Measurements from ENCODE around the gene REXO1.
A peak's percentile ranks its signal among the peaks of the same experiment; 100 is the strongest.
"Not testable (repeated sequence)": the region's sequence is repeated elsewhere in the genome, so short reads cannot be mapped to it uniquely, and the experiment has no call there.

The REXO1 gene

DNA sequence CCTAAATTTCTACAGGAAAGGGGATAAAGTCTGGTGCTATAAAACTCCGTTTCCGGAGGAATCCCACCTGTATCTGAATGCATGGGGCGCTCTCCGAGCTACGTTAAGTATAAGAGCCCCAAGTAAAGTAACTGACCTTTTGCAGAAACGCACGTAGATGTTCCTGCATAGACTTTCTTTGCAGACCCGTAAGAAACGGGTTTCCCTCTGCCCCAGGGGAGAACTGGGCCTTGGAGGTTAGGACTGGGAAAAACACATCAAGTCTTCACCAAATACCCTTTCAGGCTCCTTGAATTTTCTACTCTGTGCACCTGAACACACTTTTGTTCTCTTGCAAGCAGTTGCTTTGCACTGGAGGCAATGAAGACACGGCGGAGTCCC, 27.0 kb upstream of the REXO1 start:
- DNase-seq: not testable (repeated sequence)

- no peak for DNase-seq
These were observed 26.4 kb upstream of the REXO1 start for GRCh38 chr19:1874554-1875185.

DNA sequence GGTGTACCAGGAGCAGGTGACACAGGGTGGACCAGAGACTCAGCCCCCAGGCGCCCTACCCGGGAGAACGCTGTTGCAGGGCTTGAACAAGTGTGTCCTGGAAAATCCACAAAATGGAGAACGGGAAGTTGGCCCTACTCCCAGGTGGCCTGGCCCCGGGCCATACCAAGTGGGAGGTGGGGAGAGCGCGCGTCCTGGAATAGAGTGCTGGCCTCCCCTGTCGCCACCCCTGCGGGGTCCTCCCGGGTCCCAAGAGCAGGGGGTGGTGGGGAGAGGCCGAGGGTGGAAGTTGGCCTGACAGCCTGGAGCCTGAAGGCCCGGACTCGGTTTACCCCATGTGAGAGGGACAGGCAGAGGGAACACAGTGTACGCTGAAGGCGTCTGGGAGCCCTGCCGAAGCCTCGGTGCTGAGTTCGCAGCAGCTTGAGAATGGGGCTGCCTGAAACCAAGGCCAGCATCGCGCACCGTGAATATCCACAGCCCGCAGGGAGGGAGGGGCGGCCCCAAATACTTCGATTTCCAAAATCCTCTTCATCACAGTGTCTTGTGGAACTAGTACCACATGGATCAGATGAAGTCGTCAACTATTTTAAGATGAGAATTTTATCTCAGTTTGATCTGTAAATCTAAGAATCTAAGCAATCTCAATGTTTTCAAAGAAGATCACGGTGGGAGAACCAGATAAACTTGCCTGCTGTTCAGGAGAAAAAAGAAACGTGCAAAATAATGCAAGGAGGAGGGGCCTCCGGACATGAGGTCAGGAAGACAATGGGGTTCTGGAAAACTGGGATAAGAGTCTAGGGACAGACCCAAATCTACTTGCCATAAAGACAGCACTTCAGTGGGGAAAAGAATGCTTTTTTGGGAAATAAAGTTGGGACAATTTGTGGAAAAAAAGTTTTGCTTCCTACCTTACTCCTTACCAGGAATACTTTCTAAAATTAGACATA, 25.5 kb upstream of the REXO1 start:
- DNase-seq: no peak

DNA sequence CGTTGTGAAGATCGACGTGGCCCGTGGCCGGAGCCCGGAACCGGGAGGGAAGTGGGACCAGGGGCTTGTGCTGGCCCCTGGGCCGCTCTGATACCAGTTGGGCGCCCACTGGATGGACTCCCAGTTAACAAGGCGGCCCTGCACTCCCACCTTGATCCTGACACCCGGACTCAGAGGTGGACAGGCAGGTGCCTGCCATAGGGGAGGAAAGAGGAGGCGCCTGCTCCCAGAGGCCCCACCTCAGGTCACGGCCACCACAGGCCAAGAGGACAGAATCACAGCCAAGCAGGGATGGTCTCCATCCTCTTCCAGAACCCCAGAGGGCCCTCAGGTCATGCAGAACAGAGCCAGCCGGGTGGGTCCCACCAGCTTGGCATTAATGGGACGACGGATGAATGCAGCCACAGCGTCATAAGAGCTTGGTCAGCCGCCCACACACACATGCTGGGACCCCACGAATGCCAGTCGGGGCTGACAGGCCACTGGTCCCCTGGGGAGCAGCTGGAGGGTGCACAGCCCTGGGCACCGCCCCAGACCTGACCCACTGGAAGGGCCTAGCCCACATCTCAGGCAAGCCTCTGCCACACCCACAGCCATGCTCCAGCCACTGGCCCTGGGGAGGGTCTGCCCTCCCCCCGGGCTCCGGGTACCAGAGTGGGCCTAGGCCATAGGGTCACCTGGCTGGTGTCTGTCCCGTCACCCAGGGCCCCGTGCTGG, 24.7 kb upstream of the REXO1 start:
- DNase-seq: no peak

DNA sequence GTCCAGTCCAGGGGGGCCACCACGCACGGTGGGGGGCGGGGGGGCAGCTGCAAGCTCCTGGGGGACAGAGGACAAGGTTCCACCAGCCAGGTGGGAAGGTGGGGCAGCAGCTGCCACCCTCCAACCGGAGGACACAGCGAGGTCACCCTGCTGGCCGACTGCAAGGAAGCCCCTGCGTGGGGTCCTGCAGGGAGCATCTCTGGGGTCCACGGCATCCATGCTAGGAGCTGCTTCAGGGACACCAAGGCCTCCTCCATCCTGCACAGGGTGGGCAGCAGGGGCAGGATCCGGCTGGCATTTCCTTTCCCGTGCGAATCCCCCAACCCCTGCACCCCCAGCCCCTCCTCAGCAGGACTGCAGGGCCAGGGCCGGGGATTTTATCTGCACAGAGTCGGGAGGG, 23.3 kb upstream of the REXO1 start:
- DNase-seq: no peak

- no peak for DNase-seq
These were observed 22.9 kb upstream of the REXO1 start for GRCh38 chr19:1871140-1871597.

GRCh38 chr19:1868971-1869370, 20.7 kb upstream of the REXO1 start:
- DNase-seq: no peak

DNA sequence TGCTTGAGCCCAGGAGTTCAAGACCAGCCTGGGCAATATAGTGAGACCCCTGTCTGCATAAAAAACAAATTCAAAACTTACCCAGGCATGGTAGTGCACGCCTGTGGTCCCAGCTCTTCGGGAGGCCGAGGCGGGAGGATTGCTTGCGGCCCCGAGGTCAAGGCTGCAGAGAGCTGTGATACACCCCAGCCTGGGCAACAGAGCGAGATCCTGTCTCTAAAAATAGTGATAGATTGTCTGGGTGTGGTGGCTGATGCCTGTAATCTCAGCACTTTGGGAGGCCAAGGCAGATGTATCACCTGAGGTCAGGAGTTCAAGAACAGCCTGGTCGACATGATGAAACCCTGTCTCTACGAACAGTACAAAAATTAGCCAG, 19.1 kb upstream of the REXO1 start:
- no peak for DNase-seq

DNA sequence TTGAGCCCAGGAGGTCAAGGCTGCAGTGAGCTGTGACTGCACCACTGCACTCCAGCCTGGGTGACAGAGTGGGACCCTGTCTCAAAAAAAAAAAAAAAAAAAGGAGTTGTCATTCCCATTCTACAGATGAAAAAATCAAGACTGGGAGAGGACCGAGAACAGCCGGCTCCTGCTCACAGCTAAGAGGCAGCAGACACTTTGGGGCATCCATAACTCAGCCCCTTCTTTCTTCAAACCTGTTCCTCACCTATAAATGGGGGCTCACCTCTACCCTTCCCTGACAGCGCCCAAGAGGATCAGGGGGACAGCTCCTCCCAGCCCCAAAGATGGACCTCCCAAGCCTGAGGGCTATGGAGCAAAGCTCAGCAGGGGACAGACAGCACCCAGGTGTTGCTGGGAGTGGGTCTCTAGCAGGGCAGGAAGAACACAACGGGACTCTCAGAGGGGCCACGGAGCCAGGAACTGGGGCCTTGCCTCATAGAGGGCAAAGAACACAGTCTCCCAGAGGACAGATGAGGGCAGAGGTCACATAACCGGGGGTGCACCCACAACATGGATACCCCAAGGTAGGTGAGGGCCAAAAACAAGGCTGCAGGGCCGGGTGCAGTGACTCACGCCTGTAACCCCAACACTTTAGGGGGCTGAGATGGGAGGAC, 18.5 kb upstream of the REXO1 start:
- no peak for DNase-seq

DNA sequence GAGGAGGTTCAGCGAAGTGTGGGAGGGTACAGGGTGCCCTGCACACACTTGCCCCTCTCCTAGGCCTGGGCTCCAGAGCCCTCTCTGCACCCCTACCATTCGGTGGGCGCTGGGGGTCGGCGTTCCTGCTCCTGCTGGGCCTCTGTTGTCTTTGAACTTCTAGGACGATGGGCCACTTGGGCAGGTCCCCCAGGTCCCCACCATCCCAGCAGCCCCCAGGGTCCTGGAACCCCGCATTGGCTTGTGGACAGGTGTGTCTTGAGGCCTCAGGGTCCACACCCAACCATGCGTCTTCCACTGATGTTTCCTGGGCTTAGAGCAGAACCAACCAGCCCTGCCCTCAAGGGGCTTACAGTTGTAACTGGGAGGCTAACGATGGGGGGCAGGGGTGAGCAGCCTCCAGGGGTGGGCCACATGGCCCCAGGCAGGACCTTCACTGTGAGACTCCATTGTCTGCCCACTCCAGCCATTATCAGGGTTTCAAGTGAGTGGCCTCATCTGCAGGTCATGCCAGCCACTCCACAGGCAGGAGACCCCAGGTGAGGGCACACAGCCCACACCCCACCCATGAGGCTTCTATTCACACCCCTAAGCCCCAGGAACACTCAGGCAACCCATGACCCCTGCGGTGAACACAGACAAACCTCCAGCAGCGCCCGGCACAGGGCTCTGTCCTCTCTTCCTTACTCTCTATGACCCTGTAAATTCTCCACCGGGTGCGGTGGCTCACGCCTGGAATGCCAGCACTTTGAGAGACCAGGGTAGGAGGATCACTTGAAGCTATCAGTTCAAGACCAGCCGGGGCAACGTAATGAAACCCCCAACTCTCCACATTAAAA, 17.1 kb upstream of the REXO1 start:
- DNase-seq: no peak

GRCh38 chr19:1864480-1865171, 16.3 kb upstream of the REXO1 start:
- DNase-seq: peak; percentile 45

GRCh38 chr19:1863638-1864479, 15.6 kb upstream of the REXO1 start:
- peak; percentile 88 for DNase-seq

- DNase-seq: no peak
These were observed 15.0 kb upstream of the REXO1 start, which contains the start of gene KLF16 for GRCh38 chr19:1863328-1863637. Gene KLF16, minus strand, starts transcription at chr19:1863579. Its CDS starts 82 bp downstream, at chr19:1863497.

DNA sequence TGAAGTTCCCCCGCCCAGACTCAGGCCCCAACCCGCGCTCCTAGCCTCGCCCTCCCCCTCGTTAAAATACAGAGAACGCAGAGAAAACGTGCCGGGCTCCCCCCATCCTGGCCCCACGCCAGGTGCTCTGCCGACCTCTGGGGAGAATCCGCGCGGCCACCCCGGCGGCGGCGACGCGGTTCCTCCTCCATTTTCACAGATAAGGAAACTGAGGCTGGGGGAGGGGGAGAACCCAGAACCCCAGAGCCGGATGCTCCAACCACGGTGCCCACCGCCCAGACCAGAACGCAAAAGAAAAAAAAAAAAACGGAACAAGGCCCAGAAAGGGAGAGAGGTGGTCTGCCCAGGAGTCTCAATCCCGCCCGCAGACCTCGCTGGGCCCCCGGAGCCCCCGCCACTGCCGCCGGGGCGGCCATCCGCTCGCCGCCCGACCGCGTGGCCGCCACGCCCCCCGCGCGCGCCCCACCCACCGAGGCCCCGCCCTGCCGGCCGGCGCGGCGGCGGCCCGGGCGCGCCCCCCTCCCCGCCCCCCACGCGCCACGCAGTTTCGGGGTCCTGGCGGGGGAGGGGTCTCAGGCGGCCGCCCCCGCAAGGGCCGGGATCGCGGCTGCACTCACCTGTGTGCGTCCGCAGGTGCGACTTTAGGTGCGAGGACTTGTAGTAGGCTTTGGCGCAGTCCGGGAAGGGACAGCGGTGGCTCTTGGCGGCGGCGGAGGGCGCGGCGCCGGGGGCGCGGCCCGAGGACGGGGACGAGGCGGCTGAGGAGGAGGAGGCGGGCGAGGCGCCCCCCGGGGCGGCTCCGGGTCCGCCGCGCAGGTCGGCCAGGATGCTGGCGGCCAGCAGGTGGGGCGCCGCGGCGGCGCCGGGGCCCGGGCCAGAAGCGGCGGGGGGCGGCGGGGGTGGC, 14.4 kb upstream of the REXO1 start:
- no peak for DNase-seq

DNA sequence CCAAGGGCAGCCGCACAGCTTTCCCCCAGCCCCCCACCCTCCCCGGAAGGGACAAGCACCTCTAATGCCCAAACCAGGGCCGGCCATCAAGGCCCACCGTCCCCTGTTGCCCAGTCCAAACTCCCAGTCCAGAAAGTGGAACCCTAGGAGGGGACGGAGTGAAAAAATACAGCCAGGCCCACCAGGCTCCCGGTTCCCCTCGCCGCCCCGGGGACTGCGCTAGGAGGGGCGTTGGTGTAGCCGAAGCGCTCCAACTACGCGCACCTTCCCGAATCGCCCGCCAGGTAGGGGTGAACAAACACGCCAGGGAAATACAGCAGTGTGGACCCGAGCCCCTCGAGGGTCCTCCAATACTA, 13.8 kb upstream of the REXO1 start:
- DNase-seq: no peak

- DNase-seq: no peak
These were observed 13.3 kb upstream of the REXO1 start for GRCh38 chr19:1861599-1862031.

DNA sequence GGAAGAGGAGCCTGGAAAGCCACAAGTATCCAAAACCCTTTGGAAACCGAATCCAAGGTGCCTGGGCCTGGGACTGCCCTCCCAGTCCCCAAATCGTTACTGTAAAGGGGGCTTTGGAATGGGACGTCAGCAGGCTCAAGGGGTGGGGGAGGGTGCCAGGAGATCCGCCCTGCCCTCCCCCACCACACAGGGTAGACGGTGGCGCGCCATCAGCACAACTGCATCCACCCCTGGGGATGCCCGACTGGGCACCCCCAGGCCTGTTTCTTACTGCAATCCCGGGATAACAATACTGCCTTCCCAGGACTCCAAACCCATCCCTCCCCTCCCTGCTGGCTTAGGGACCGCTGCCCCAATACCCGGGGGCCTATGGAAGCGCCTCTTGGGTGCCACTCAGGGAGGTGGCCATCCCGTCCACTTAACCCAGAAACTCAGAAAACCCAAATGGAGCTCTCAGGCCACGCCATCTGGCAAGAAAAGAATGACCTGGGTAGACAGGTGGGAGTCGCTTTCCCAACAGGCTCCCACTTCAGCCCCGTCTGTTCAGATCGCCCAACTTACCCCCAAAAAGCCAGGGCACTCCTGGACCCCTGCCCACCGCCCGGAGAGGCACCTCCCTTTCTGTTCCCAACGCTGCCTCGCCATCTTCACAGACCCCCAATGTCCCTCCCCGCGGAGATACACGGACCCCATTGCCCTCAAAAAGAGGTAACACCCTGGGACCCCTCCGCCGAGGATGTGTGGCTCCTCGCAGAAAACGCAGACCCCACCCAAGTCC, 12.7 kb upstream of the REXO1 start:
- DNase-seq: no peak

- DNase-seq: peak; percentile 54
These were observed 11.9 kb upstream of the REXO1 start for GRCh38 chr19:1860042-1860775.
